Activated CD8-positive, alpha-beta memory T cell treated with anti-CD3 and anti-CD28 coated beads for 48 hours (primary cell): ENCODE measurements around the gene MPP7.

Experiments used
- DNase-seq, 3 experiments: peaks; one replicate each; pipeline ENCODE4 v3.0.0-alpha.2; 2020; ENCODE audit warnings: low read depth in 2 of 3, low spot score in 2 of 3

Gene MPP7

DNA sequence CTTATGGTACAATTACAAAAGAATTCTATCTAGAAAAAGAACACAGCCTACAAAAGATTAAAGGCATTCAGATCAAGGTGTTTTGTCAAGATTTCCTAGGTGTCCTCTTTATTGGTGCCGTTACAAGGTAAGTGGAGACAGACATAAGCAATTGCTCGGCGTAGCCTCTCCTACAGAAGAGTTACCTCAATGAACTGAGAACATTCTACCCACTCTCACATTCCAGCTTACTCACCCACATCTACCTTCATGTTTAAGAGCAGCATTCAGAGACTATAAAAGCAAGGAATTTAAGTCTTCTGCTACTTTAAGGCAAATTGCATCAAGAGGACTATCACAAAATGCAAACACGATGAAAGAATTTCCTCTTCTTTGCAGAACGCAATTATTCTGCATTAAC is 29.5 kb downstream of the MPP7 start:
- DNase-seq = no peak

DNA sequence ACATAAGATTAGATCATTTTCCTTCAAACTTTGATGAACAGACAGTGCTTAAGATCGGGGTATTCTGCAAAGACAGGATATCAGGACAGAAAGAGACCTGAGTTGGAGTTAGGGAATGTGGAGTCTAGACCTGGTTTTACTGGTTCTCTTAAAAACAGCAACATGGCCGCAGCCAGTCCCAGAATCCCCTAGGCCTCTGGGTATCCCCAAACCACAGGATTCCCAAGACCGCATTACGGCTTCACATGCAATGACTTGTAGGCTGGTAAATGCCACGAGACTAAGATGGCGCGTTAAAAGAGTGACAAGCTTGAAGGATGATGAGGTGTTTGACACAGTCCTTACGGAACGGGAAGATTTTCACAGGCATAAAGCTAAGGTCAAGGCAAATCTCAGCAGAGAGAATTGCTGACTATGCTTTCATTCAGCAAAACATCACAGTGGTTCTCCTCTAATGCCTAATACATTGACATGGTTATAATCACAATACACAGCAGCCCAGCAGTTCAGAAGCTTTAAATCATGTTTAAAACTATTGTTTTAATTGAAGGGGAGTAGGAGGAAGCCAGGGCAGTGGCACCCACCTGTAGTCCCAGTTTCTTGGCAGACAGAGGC is 32.9 kb downstream of the MPP7 start:
- DNase-seq = no peak

- no peak for DNase-seq
Observed at GRCh38 chr10:28266449-28267224, 36.2 kb downstream of the MPP7 start.

DNA sequence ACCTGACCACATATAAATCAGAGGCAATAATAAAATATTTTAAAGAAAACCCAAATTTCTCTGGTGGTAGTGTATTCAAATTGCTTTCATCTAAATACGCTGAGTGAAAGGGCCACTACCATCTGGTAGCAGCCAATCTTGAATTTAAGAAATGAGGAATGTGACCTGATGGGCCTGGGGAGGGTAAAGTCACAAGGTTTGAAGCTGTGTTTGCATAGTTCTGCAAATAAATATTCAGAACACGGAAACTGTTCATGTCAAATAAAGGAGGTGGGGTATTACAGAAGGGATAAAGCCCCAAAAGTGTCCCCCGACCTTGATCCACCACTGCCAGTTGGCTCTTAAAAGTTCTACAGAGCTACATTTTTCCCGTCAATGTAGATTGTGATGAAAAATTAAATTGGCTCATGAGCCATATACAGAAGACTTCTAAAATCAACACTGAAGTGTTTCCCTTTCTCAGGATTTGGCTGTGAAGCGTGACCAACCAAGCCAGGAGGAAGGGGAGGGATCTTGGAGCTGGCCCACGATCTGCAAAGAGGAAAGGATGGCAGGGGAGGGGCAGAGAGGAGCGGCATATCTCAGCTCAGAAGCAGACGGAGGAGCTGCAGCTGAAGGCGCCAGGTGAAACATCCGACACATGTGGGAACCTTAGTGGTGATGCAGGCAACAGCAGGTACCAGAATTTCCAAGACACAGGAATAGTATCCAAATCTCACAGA is 39.6 kb downstream of the MPP7 start:
- no peak for DNase-seq

DNA sequence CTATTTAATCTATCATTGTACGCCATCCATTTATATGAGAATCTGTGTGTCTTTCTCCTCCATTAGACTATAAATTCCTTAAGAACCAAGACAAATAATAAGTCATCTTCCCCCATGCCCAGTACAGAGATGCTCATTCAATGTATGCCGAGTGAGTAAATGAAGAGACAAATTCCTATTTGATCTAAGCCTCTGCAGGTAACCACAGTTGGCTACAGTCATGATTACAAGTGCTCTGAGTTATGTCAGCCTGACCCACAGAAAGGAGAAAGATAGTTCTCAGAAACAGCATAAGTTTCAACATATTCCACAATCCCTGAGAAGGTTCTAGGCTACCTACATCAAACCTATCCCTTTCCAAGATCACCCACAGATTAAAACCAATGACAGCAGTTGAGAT is 46.1 kb downstream of the MPP7 start:
- no peak for DNase-seq

DNA sequence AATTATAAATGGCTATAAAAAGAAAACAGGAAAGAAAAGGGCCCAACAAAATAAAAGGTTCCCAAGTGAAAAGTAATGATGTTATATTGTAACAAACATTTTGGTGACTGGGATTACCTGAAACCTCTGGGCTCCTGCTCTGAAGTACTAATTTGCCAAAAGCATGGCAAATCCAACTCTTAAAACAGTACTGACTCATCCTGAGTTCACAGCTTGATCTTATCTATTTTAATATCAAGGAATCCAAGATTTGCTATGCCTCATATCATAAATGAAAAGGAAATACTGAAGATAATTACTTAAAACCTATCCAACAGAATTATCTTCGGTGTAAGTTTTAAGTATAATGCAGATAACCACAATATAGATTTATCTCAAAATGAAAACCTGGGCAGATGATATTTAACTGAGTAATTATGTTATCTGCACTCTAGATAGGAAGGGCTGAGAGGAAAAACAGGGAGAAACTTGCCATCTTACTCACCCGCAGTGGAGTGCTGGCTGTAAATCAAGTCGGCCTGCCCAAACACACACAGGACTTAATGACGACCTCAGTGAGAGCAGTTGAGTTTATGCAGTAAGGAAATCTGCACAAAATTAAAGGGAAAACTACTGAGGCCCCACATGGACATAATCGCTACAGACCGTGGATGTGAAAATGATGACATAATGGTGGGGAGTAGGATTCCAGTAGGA is 48.4 kb downstream of the MPP7 start:
- DNase-seq = no peak

DNA sequence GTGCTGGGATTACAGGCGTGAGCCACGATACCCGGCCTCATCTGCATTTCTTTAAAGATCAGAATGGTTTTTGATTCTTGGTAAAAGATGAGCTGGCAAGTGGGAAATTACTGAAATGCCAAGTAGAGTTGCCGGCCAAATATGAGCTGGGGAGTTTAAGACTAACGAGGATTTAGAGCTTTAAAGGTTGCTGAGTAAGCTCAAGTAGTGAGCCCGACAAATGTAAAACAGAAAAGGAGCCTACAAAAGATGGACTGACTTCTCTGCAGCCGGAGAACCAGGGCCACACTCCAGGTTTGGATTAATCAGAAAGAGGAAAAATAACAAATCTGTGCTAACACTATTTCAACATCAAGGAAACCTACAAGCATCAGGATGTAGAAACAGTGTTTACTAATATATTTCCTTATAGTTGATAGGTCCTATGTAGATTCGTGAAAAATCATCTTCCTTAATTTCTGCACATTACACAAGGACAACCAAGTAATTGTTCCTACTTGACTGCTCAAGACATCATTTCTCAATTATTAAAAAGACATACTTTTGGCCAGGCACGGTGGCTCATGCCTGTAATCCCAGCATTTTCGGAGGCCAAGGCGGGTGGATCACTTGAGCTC is 49.6 kb downstream of the MPP7 start:
- no peak for DNase-seq
